GM23338 (cell line): Measurements from ENCODE around the gene LAMTOR5. TPM values are rescaled to one million over a fixed set of nuclear protein-coding genes. Genes with fewer than 3 reads are reported as not detected.

Experiments used
- ATAC-seq: fragments of 200-7000 bp; cut with Tn5 transposase; 3 replicates; pipeline ENCODE4 v1.9.1; 2020
- DNase-seq: peaks from one replicate; pipeline ENCODE4 v3.0.0-alpha.2; 2015; ENCODE audit warnings: low spot score
- H2AFZ ChIP-seq: fragments of 200-600 bp; sonication (generic); 2 replicates; pipeline ENCODE4 v1.8.0; 2016; ENCODE audit warnings: antibody characterized with exemption, mild to moderate bottlenecking, moderate library complexity
- H3F3A ChIP-seq: fragments of 200-600 bp; sonication (generic); replicated peaks from 2 replicates; pipeline ENCODE4 v1.8.0; 2017; ENCODE audit warnings: antibody characterized with exemption, mixed run types, low read depth
- H3K27ac ChIP-seq: fragments of 200-600 bp; sonication (generic); 2 replicates; pipeline ENCODE4 v1.6.1; 2016; ENCODE audit warnings: low read depth
- H3K27me3 ChIP-seq: fragments of 200-600 bp; sonication (generic); 2 replicates; pipeline ENCODE4 v1.8.0; 2016; ENCODE audit warnings: mild to moderate bottlenecking, mixed run types, moderate library complexity; ENCODE audit not compliant: insufficient read depth
- H3K36me3 ChIP-seq: fragments of 200-600 bp; sonication (generic); 2 replicates; pipeline ENCODE4 v1.8.0; 2016; ENCODE audit warnings: mild to moderate bottlenecking; ENCODE audit not compliant: insufficient read depth
- H3K4me1 ChIP-seq: fragments of 200-600 bp; sonication (generic); 2 replicates; pipeline ENCODE4 v1.8.0; 2016; ENCODE audit warnings: mild to moderate bottlenecking, moderate library complexity; ENCODE audit not compliant: insufficient read depth
- H3K4me2 ChIP-seq: fragments of 200-600 bp; sonication (generic); 2 replicates; pipeline ENCODE4 v1.7.1; 2017; ENCODE audit warnings: mixed run types
- H3K4me3 ChIP-seq: fragments of 200-600 bp; sonication (generic); 2 replicates; pipeline ENCODE4 v1.6.1; 2016; ENCODE audit warnings: mixed run types
- H3K79me2 ChIP-seq: fragments of 200-600 bp; sonication (generic); replicated peaks from 2 replicates; pipeline ENCODE4 v1.8.0; 2017; ENCODE audit warnings: mild to moderate bottlenecking; ENCODE audit not compliant: insufficient read depth
- H3K9me2 ChIP-seq: fragments of 200-600 bp; sonication (generic); 2 replicates; pipeline ENCODE4 v1.8.0; 2017; ENCODE audit not compliant: insufficient read depth
- H4K20me1 ChIP-seq: fragments of 200-600 bp; sonication (generic); replicated peaks from 2 replicates; pipeline ENCODE4 v1.8.0; 2017; ENCODE audit warnings: mild to moderate bottlenecking; ENCODE audit not compliant: insufficient read depth
- H3K27ac Mint-ChIP-seq: 2 replicates; pipeline ENCODE4 v1.8.0; 2020; ENCODE audit warnings: inconsistent platforms, mild to moderate bottlenecking, moderate library complexity, mixed read lengths
- H3K27me3 Mint-ChIP-seq: 3 replicates; pipeline ENCODE4 v1.8.0; 2022; ENCODE audit warnings: low read depth, mild to moderate bottlenecking, moderate library complexity, mixed read lengths, inconsistent platforms; ENCODE audit not compliant: insufficient read depth, poor library complexity
- H3K36me3 Mint-ChIP-seq: 3 replicates; pipeline ENCODE4 v1.8.0; 2021; ENCODE audit warnings: low read depth, mild to moderate bottlenecking, inconsistent platforms, moderate library complexity, mixed read lengths
- H3K4me1 Mint-ChIP-seq: 3 replicates; pipeline ENCODE4 v1.8.0; 2020; ENCODE audit warnings: mild to moderate bottlenecking, inconsistent platforms, mixed read lengths
- H3K4me3 Mint-ChIP-seq: 3 replicates; pipeline ENCODE4 v1.8.0; 2021; ENCODE audit warnings: moderate library complexity, mild to moderate bottlenecking, inconsistent platforms, mixed read lengths
- H3K9me3 Mint-ChIP-seq: 3 replicates; pipeline ENCODE4 v1.8.0; 2020; ENCODE audit warnings: moderate library complexity, mild to moderate bottlenecking, inconsistent platforms, mixed read lengths
- CREB1 ChIP-seq: fragments of 250-450 bp; sonication (Bioruptor Pico); IDR thresholded peaks from 2 replicates; pipeline ENCODE4 v1.5.0; 2020; ENCODE audit warnings: low read depth, mild to moderate bottlenecking, moderate library complexity
- CTCF ChIP-seq, 2 experiments: fragments of 200-600 bp in 1 of 2; sonication (generic) in 1 of 2; conservative IDR thresholded peaks; 2 replicates each; pipeline versions ENCODE4 v1.5.1 to v1.6.1; 2016 to 2017; ENCODE audit warnings: antibody characterized with exemption in 2 of 2, low read depth in 2 of 2, mild to moderate bottlenecking in 2 of 2, moderate library complexity in 1 of 2
- ETS1 ChIP-seq: IDR thresholded peaks from 2 replicates; pipeline ENCODE4 v1.6.1; 2016; ENCODE audit warnings: antibody characterized with exemption
- EZH2 ChIP-seq: fragments of 200-600 bp; sonication (generic); IDR thresholded peaks from one replicate; pipeline ENCODE4 v1.8.0; 2017; ENCODE audit warnings: antibody characterized with exemption, mild to moderate bottlenecking, low read depth; ENCODE audit not compliant: unreplicated experiment
- EZH2phosphoT487 ChIP-seq: fragments of 200-600 bp; sonication (generic); IDR thresholded peaks from one replicate; pipeline ENCODE4 v1.8.1; 2018; ENCODE audit warnings: antibody characterized with exemption; ENCODE audit not compliant: unreplicated experiment
- JUNB ChIP-seq: IDR thresholded peaks from one replicate; pipeline ENCODE4 v1.6.1; 2016; ENCODE audit warnings: antibody characterized with exemption; ENCODE audit not compliant: unreplicated experiment
- NANOG ChIP-seq: IDR thresholded peaks from 2 replicates; pipeline ENCODE4 v1.6.1; 2016; ENCODE audit warnings: antibody characterized with exemption, borderline replicate concordance
- POLR2AphosphoS5 ChIP-seq: IDR thresholded peaks from 2 replicates; pipeline ENCODE4 v1.6.1; 2016; ENCODE audit warnings: antibody characterized with exemption, low read depth
- REST ChIP-seq: IDR thresholded peaks from one replicate; pipeline ENCODE4 v1.6.1; 2018; ENCODE audit warnings: antibody characterized with exemption; ENCODE audit not compliant: unreplicated experiment
- STAT1 ChIP-seq: IDR thresholded peaks from one replicate; pipeline ENCODE4 v1.6.1; 2016; ENCODE audit warnings: antibody characterized with exemption; ENCODE audit not compliant: unreplicated experiment
- ZNF114 ChIP-seq: fragments of 250-450 bp; sonication (Bioruptor Pico); IDR thresholded peaks from 2 replicates; pipeline ENCODE4 v1.5.0; 2020; ENCODE audit warnings: mild to moderate bottlenecking, moderate library complexity
- ZNF331 ChIP-seq: fragments of 250-450 bp; sonication (Bioruptor Pico); IDR thresholded peaks from 2 replicates; pipeline ENCODE4 v1.5.0; 2020; ENCODE audit warnings: low read depth, mild to moderate bottlenecking, moderate library complexity
- ZNF462 ChIP-seq: fragments of 250-450 bp; sonication (Bioruptor Pico); IDR thresholded peaks from 2 replicates; pipeline ENCODE4 v1.5.0; 2020; ENCODE audit warnings: mild to moderate bottlenecking, moderate library complexity
- polyA plus RNA-seq: library from polyadenylated mRNA; unstranded; fragments of >200 nt; fragmentation: Nextera tagmentation; extraction: Ambion mirVana; gene quantifications from 2 replicates; pipeline ENCODE4 v1.2.1, GENCODE V29; 2016
- total RNA-seq: library from RNA; depleted of rRNA; stranded (reverse); fragments of >200 nt; shearing (Covaris generic); gene quantifications from 2 replicates; pipeline ENCODE4 v1.2.3, GENCODE V29; 2014

LAMTOR5 gene
- total and polyA plus RNA-seq, 2 experiments from 2014 or later = 41.0 to 246 TPM

GRCh38 chr1:110411173-110411735 is 3.8 kb upstream of the LAMTOR5 start:
- no peak overlapping the region for H3K27ac Mint-ChIP-seq
- ATAC-seq (no peak), DNase-seq (no peak)
- Histone ChIP-seq H3K27me3 (no peaks in the 10 kb centered on the region), H3K36me3 (no peaks in the 10 kb centered on the region), H4K20me1 (0 out of 2 replicates have a peak, but pooled peaks cover under 1% of the 10 kb centered on the region), H3K4me2 (no peak overlapping the region), H3K9me2 (no peaks in the 10 kb centered on the region), H3K4me1 (peaks cover 8% of the 10 kb centered on the region), H3F3A (no peaks in the 10 kb centered on the region), H3K4me3 (no peak overlapping the region), H3K27ac (no peak overlapping the region), H3K79me2 (peaks cover 11% of the 10 kb centered on the region), H2AFZ (no peak overlapping the region)
- no peak for TF ChIP-seq ZNF331
- no peak for TF ChIP-seq EZH2phosphoT487
- TF ChIP-seq REST = no peak
- TF ChIP-seq ZNF462 = no peak
- TF ChIP-seq NANOG = no peak
- no peak for TF ChIP-seq POLR2AphosphoS5
- TF ChIP-seq JUNB = no peak
- TF ChIP-seq ZNF114 (CRISPR knock-in tag) = no peak
- no peak for TF ChIP-seq ETS1
- no peak for TF ChIP-seq STAT1
- no peak for TF ChIP-seq EZH2
- TF ChIP-seq CTCF (conservative IDR thresholded peaks at IDR 0.05; ENCODE audit: low read depth in 2 of 2) = no peak
- no peak for TF ChIP-seq CREB1 (CRISPR knock-in tag)
- H3K36me3 Mint-ChIP-seq = no peaks in the 10 kb centered on the region
- peaks cover 7% of the 10 kb centered on the region for H3K27me3 Mint-ChIP-seq
- H3K9me3 Mint-ChIP-seq = no peaks in the 10 kb centered on the region; the same call in 2 of the 3 replicates
- peaks cover 9% of the 10 kb centered on the region; the same call in 2 of the 3 replicates for H3K4me1 Mint-ChIP-seq
- H3K4me3 Mint-ChIP-seq = no peak overlapping the region
